UCSD-AML1 (cell line): ENCODE measurements around the gene TMEM232.

Source experiments
- DNase-seq: peaks from one replicate; lab custom pipeline; 2025; ENCODE audit not compliant: unreplicated experiment; lab: John Stamatoyannopoulos, UW

Gene TMEM232

GRCh38 chr5:110525762-110526161 is 200.7 kb downstream of the TMEM232 start:
- no peak for DNase-seq

GRCh38 chr5:110517396-110517795 is 209.1 kb downstream of the TMEM232 start:
- no peak for DNase-seq

- no peak for DNase-seq
These were observed 212.4 kb downstream of the TMEM232 start for GRCh38 chr5:110514030-110514429.

- DNase-seq: no peak
These were observed 214.2 kb downstream of the TMEM232 start for GRCh38 chr5:110512266-110512665.

- DNase-seq: no peak
These were observed 216.3 kb downstream of the TMEM232 start for GRCh38 chr5:110510146-110510545.

GRCh38 chr5:110507972-110508371 is 218.5 kb downstream of the TMEM232 start:
- DNase-seq: no peak

- no peak for DNase-seq
These were observed 220.1 kb downstream of the TMEM232 start for GRCh38 chr5:110506378-110506777.

- no peak for DNase-seq
These were observed 230.2 kb downstream of the TMEM232 start for GRCh38 chr5:110496276-110496675.

- DNase-seq: no peak
These were observed 234.0 kb downstream of the TMEM232 start for GRCh38 chr5:110492446-110492845.

- DNase-seq: no peak
These were observed 247.6 kb downstream of the TMEM232 start for GRCh38 chr5:110478895-110479294.

GRCh38 chr5:110477911-110478310 is 248.6 kb downstream of the TMEM232 start:
- no peak for DNase-seq

- DNase-seq: no peak
These were observed 250.3 kb downstream of the TMEM232 start for GRCh38 chr5:110476164-110476563.

- no peak for DNase-seq
These were observed 250.9 kb downstream of the TMEM232 start for GRCh38 chr5:110475529-110475928.

GRCh38 chr5:110469486-110469885 is 257.0 kb downstream of the TMEM232 start:
- no peak for DNase-seq

- DNase-seq: no peak
These were observed 263.4 kb downstream of the TMEM232 start for GRCh38 chr5:110463106-110463505.

- DNase-seq: no peak
These were observed 265.6 kb downstream of the TMEM232 start for GRCh38 chr5:110460837-110461236.

GRCh38 chr5:110458313-110458712 is 268.2 kb downstream of the TMEM232 start:
- DNase-seq: no peak

GRCh38 chr5:110442856-110443255 is 283.6 kb downstream of the TMEM232 start:
- no peak for DNase-seq

GRCh38 chr5:110441035-110441434 is 285.4 kb downstream of the TMEM232 start:
- no peak for DNase-seq

GRCh38 chr5:110440058-110440457 is 286.4 kb downstream of the TMEM232 start:
- no peak for DNase-seq

- DNase-seq: no peak
These were observed 287.2 kb downstream of the TMEM232 start for GRCh38 chr5:110439296-110439695.

GRCh38 chr5:110435207-110435606 is 291.3 kb downstream of the TMEM232 start:
- DNase-seq: no peak

- DNase-seq: no peak
These were observed 294.9 kb downstream of the TMEM232 start for GRCh38 chr5:110431603-110432002.

GRCh38 chr5:110414360-110414759 is 312.1 kb downstream of the TMEM232 start:
- no peak for DNase-seq
